Adrenal gland (tissue), 12 donors: Measurements from ENCODE around the gene COL6A2. TPM values are rescaled to one million over a fixed set of nuclear protein-coding genes. Genes with fewer than 3 reads are reported as not detected.

Experiments
- DNase-seq, 7 donors: peaks; one replicate each; pipeline ENCODE4 v3.0.0-alpha.2; 2019 to 2020
- H3K27ac ChIP-seq, 5 donors: fragments of 200-600 bp; sonication (generic) in 4 of 5; 1 replicate in 3 of 5; 2 replicates in 2 of 5; pipeline versions ENCODE4 v1.5.1 to v1.8.0; 2016 to 2020; ENCODE audit warnings: mild to moderate bottlenecking in 1 of 5
- H3K27me3 ChIP-seq: fragments of 200-600 bp; 2 replicates; pipeline ENCODE4 v1.8.0; 2021
- H3K36me3 ChIP-seq, 2 donors: fragments of 200-600 bp; replicated peaks in 1 of 2; 1 replicate in 1 of 2; 2 replicates in 1 of 2; pipeline versions ENCODE4 v1.5.1 to v1.8.0; 2018 to 2022
- H3K4me1 ChIP-seq, 2 donors: fragments of 200-600 bp; replicated peaks in 1 of 2; 1 replicate in 1 of 2; 2 replicates in 1 of 2; pipeline versions ENCODE4 v1.5.1 to v1.8.0; 2018 to 2021
- H3K4me3 ChIP-seq, 4 donors: fragments of 200-600 bp; sonication (generic) in 3 of 4; one replicate each; pipeline ENCODE4 v1.5.1; 2016 to 2018
- H3K9me3 ChIP-seq, 3 donors: fragments of 200-600 bp; sonication (generic) in 1 of 3; replicated peaks in 1 of 3; 1 replicate in 2 of 3; 2 replicates in 1 of 3; pipeline versions ENCODE4 v1.5.1 to v1.8.0; 2016 to 2021
- POLR2A ChIP-seq, 2 donors: fragments of 450-650 bp; IDR thresholded peaks; one replicate each; pipeline ENCODE4 v1.6.1; 2017; ENCODE audit warnings: antibody characterized with exemption in 2 of 2, mild to moderate bottlenecking in 2 of 2, moderate library complexity in 1 of 2
- WGBS, 4 donors: extraction: QIAGEN DNeasy Blood & Tissue Kit in 2 of 4; methylation state at CpG; one replicate each; pipeline versions ENCODE4 v1.1.5 to v1.1.7; 2013 to 2017; 5-methylcytosine and 5-hydroxymethylcytosine counted together
- intact Hi-C, 2 donors: fragments of 100-400 bp; cut with DNase I; formaldehyde crosslinking; loops; one replicate each; pipeline versions ENCODE4 v1.14.1 to v1.15.0; 2022 to 2023
- polyA plus RNA-seq, 3 donors: library from polyadenylated mRNA; stranded (reverse); fragments of 200-250 nt in 2 of 3; fragments of 350-450 nt in 1 of 3; fragmentation: Illumina TruSeq in 1 of 3; extraction: RNeasy Lipid Tissue Mini Kit (QIAGEN cat#74804) in 1 of 3; gene quantifications; one replicate each; pipeline ENCODE4 v1.2.3, GENCODE V29; 2013 to 2014
- small RNA-seq, 2 donors: library from RNA; depleted of rRNA; stranded (forward); fragments of <200 nt; gene quantifications; one replicate each; pipeline ENCODE3, GENCODE V24; 2016
- total RNA-seq, 9 donors: library from RNA; depleted of rRNA in 4 of 9; stranded (reverse); fragments of >200 nt in 4 of 9; fragments of 120-200 nt in 1 of 9; fragmentation: NEBNext Ultra II Directional in 1 of 9; extraction: Animal tissue kit (Norgen Biotek cat#: 25700) in 1 of 9; gene quantifications; one replicate each; pipeline versions ENCODE4 v1.1.0 to v1.2.4, GENCODE V29; 2013 to 2023
- TF ChIP-seq, protein P1 (sequence below), 6 experiments: fragments of 450-650 bp in 4 of 6; fragments of 200-600 bp in 2 of 6; sonication (generic) in 1 of 6; IDR thresholded peaks; 1 replicate in 5 of 6; 2 replicates in 1 of 6; pipeline versions ENCODE4 v1.5.1 to v1.8.0; 2016 to 2021; ENCODE audit warnings: antibody characterized with exemption in 6 of 6, mild to moderate bottlenecking in 2 of 6, moderate library complexity in 1 of 6
- donor health status: healthy with polysubstance abuse.
- donor health status: Bipolar disorder and iron deficiency.
- donor health status: DM: yes; HTN: yes; CAD: no.
- donor health status: DM: no; HTN: no; CAD: no.
- donor health status: DM: no; HTN: no; CAD: no.
- donor health status: DM: yes; HTN: yes; CAD: no.

COL6A2 gene
- total and polyA plus RNA-seq, 12 donors, result 19.0 to 543 (median 181) TPM

- TF ChIP-seq POLR2A (IDR thresholded peaks at IDR 0.05), result no peak
- TF ChIP-seq, protein P1, sequence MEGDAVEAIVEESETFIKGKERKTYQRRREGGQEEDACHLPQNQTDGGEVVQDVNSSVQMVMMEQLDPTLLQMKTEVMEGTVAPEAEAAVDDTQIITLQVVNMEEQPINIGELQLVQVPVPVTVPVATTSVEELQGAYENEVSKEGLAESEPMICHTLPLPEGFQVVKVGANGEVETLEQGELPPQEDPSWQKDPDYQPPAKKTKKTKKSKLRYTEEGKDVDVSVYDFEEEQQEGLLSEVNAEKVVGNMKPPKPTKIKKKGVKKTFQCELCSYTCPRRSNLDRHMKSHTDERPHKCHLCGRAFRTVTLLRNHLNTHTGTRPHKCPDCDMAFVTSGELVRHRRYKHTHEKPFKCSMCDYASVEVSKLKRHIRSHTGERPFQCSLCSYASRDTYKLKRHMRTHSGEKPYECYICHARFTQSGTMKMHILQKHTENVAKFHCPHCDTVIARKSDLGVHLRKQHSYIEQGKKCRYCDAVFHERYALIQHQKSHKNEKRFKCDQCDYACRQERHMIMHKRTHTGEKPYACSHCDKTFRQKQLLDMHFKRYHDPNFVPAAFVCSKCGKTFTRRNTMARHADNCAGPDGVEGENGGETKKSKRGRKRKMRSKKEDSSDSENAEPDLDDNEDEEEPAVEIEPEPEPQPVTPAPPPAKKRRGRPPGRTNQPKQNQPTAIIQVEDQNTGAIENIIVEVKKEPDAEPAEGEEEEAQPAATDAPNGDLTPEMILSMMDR (IDR thresholded peaks at IDR 0.05), result no peak
- WGBS, 4 donors, result 85 to 92% (median 89%) methylated on average over 4 of the region's 4 CpGs
These were observed 81.0 kb downstream of the COL6A2 start for GRCh38 chr21:46178961-46179360.

More at GRCh38 chr21:46178961-46179360, 81.0 kb downstream of the COL6A2 start:
- Histone ChIP-seq H3K4me3 (no peak overlapping the region), H3K27ac (no peak overlapping the region), H3K27me3 (no peaks in the 10 kb centered on the region), H3K36me3 (no peaks in the 10 kb centered on the region), H3K9me3 (peaks cover 0 to 9% (median 0%) of the 10 kb centered on the region in 3 donors), H3K4me1 (peaks cover 0 to 2% of the 10 kb centered on the region in 2 donors)
- intact Hi-C loops, result no loop called here
- peak in 1 of 7 donors; percentile 28 for DNase-seq

Small RNAs within 50 kb of the gene (small RNA-seq; reads per million reads assigned to genes)
- gene PSMA6P3, result 0 reads per million in 2 donors

Other genes with a start within 250 kb of the COL6A2 start
- gene COL6A1, start 116.3 kb upstream of the COL6A2 start, total RNA-seq, result 100 to 1,000 TPM in 7 of 9 donors, 10 to 100 TPM in 2; 28.9 to 362 (median 145) TPM
- 100 to 1,000 TPM in 2 of 3 donors, 10 to 100 TPM in 1; 22.3 to 490 (median 341) TPM for gene COL6A1, start 116.3 kb upstream of the COL6A2 start, polyA plus RNA-seq
- 1 to 10 TPM in 5 of 9 donors, under 1 TPM in 2, not detected in 2; 0.36 to 5.2 (median 1.8) TPM for gene FTCD, start 57.5 kb downstream of the COL6A2 start, total RNA-seq
- gene FTCD, start 57.5 kb downstream of the COL6A2 start, polyA plus RNA-seq, result 10 to 100 TPM in 2 of 3 donors, under 1 TPM in 1; 0.20 to 16.8 (median 11.4) TPM
- gene SPATC1L, start 86.3 kb downstream of the COL6A2 start, total RNA-seq, result 10 to 100 TPM in 8 of 9 donors, 1 to 10 TPM in 1; 8.4 to 58.5 (median 24.5) TPM
- gene SPATC1L, start 86.3 kb downstream of the COL6A2 start, polyA plus RNA-seq, result 10 to 100 TPM; 12.8 to 91.5 (median 51.5) TPM
- 100 to 1,000 TPM in 3 of 9 donors, 10 to 100 TPM in 6; 49.0 to 246 (median 85.2) TPM for gene LSS, start 130.7 kb downstream of the COL6A2 start, total RNA-seq
- gene LSS, start 130.7 kb downstream of the COL6A2 start, polyA plus RNA-seq, result 100 to 1,000 TPM in 1 of 3 donors, 10 to 100 TPM in 2; 46.3 to 132 (median 49.9) TPM
- gene MCM3AP, start 187.5 kb downstream of the COL6A2 start, total RNA-seq, result 10 to 100 TPM; 51.9 to 88.4 (median 68.9) TPM
- gene MCM3AP, start 187.5 kb downstream of the COL6A2 start, polyA plus RNA-seq, result 10 to 100 TPM; 34.8 to 89.4 (median 71.3) TPM
- gene YBEY, start 188.2 kb downstream of the COL6A2 start, total RNA-seq, result 10 to 100 TPM in 7 of 9 donors, 1 to 10 TPM in 2; 4.0 to 23.5 (median 15.8) TPM
- 10 to 100 TPM; 16.4 to 46.0 (median 24.8) TPM for gene YBEY, start 188.2 kb downstream of the COL6A2 start, polyA plus RNA-seq
- gene C21orf58, start 225.8 kb downstream of the COL6A2 start, total RNA-seq, result 1 to 10 TPM; 1.1 to 5.4 (median 2.2) TPM
- 10 to 100 TPM in 1 of 3 donors, 1 to 10 TPM in 1, under 1 TPM in 1; 0.46 to 15.0 (median 2.9) TPM for gene C21orf58, start 225.8 kb downstream of the COL6A2 start, polyA plus RNA-seq
- 10 to 100 TPM; 17.3 to 46.6 (median 33.5) TPM for gene PCNT, start 226.0 kb downstream of the COL6A2 start, total RNA-seq
- 10 to 100 TPM; 14.0 to 27.3 (median 21.4) TPM for gene PCNT, start 226.0 kb downstream of the COL6A2 start, polyA plus RNA-seq